GM12891 (cell line): ENCODE results near the gene AGXT2.

Source experiments
- POLR2A ChIP-seq: IDR thresholded peaks from 2 replicates; pipeline ENCODE4 v1.6.1; 2011; ENCODE audit warnings: low read depth, low read length, control low read depth
- POLR2AphosphoS5 ChIP-seq: IDR thresholded peaks from 2 replicates; pipeline ENCODE4 v1.6.1; 2011; ENCODE audit warnings: low read depth, low read length, control low read depth
- POU2F2 ChIP-seq: IDR thresholded peaks from 2 replicates; pipeline ENCODE4 v1.6.1; 2011; ENCODE audit warnings: low read depth, mild to moderate bottlenecking, control low read depth, low read length, moderate library complexity
- TAF1 ChIP-seq: IDR thresholded peaks from 2 replicates; pipeline ENCODE4 v1.6.1; 2011; ENCODE audit warnings: low read depth, low read length, control low read depth

- TF ChIP-seq POLR2A (no peak), POLR2AphosphoS5 (no peak), POU2F2 (no peak), TAF1 (no peak)
Measured at GRCh38 chr5:34978681-34979080, 69.1 kb downstream of the AGXT2 start.
